ENCODE results near the gene PRRG2. TPM values are rescaled to one million over a fixed set of nuclear protein-coding genes. Genes with fewer than 3 reads are reported as not detected.

Gene PRRG2
- total and polyA plus RNA-seq, 2 of the 13 experiments (the other 11 are each of a cell fraction or from before 2014, with no cell fraction given), result 0.66 to 0.82 TPM

DNA sequence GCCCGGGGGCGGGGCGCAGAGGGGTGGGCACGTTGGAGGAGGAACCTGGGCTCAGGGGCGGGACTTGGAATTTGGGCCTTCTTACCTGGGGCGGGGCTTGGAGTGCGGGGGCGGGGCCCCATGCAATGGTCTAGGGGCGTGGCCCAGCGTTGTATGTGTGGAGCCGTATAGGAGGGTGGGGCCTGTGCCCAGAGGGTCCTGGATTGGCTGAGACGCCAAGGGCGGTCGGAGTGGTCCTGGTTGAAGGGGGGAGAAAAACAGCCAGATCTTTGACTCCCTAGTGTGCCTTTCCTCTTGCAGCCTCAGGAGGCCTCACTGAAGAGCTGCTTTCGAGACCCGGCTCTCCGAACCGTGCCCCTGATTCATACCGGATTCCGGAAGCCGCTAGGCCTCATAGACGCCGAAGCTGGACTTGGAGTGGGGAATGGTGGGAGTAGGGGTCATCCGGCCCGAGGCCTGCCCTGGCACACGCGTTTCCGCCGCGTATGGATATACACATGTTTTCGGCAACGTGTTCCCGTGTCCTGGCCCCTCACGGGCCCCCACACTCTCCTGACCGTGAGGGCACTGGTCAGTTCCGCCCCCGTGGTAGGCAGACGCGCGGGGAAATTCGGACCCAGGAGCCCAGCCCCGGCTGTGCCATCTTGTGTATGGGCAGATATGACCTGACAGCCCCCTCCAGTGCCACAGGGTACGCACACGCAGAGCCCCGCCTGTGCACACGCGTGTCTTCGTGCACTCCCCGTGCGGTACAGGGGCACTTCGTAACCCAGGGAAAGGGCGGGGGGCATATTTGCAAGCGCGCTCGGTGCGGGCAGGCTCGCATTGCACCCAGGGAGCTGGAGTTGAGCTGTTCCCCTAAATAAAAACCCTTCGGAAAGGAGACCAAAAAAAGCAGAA, 9.2 kb downstream of the PRRG2 start (continued):
- TF ChIP-seq ZSCAN20 (CRISPR knock-in tag; IDR thresholded peaks at IDR 0.05; ENCODE audit: borderline replicate concordance) (no peak), ZNF234 (CRISPR knock-in tag; conservative IDR thresholded peaks at IDR 0.05) (no peak), KDM4B (CRISPR knock-in tag; IDR thresholded peaks at IDR 0.05) (no peak), ZNF780A (CRISPR knock-in tag; IDR thresholded peaks at IDR 0.05) (no peak), CBX1 (IDR thresholded peaks at IDR 0.05; ENCODE audit: low read depth) (no peak), BCL6 (CRISPR knock-in tag; IDR thresholded peaks at IDR 0.05) (no peak), ZFP1 (CRISPR knock-in tag; IDR thresholded peaks at IDR 0.05) (0 out of 2 replicates have a peak, but pooled peaks have one; percentile 33), TERF1 (CRISPR knock-in tag; IDR thresholded peaks at IDR 0.05) (no peak), PRMT3 (CRISPR knock-in tag; IDR thresholded peaks at IDR 0.05; ENCODE audit: borderline replicate concordance, low read depth) (no peak), ZFP62 (CRISPR knock-in tag; IDR thresholded peaks at IDR 0.05) (no peak), ZFAT (CRISPR knock-in tag; conservative IDR thresholded peaks at IDR 0.05) (no peak), RXRB (CRISPR knock-in tag; IDR thresholded peaks at IDR 0.05; ENCODE audit: borderline replicate concordance) (peak; percentile 27; the same call in 1 of the 2 replicates), THAP7 (CRISPR knock-in tag; IDR thresholded peaks at IDR 0.05) (peak; percentile 19; the same call in 1 of the 2 replicates), MTA3 (CRISPR knock-in tag; IDR thresholded peaks at IDR 0.05) (no peak), ZNF382 (CRISPR knock-in tag; IDR thresholded peaks at IDR 0.05; ENCODE audit: borderline replicate concordance) (no peak), ZNF343 (CRISPR knock-in tag; IDR thresholded peaks at IDR 0.05) (no peak), BCL3 (CRISPR knock-in tag; IDR thresholded peaks at IDR 0.05) (no peak)
- TF ChIP-seq, protein P1, sequence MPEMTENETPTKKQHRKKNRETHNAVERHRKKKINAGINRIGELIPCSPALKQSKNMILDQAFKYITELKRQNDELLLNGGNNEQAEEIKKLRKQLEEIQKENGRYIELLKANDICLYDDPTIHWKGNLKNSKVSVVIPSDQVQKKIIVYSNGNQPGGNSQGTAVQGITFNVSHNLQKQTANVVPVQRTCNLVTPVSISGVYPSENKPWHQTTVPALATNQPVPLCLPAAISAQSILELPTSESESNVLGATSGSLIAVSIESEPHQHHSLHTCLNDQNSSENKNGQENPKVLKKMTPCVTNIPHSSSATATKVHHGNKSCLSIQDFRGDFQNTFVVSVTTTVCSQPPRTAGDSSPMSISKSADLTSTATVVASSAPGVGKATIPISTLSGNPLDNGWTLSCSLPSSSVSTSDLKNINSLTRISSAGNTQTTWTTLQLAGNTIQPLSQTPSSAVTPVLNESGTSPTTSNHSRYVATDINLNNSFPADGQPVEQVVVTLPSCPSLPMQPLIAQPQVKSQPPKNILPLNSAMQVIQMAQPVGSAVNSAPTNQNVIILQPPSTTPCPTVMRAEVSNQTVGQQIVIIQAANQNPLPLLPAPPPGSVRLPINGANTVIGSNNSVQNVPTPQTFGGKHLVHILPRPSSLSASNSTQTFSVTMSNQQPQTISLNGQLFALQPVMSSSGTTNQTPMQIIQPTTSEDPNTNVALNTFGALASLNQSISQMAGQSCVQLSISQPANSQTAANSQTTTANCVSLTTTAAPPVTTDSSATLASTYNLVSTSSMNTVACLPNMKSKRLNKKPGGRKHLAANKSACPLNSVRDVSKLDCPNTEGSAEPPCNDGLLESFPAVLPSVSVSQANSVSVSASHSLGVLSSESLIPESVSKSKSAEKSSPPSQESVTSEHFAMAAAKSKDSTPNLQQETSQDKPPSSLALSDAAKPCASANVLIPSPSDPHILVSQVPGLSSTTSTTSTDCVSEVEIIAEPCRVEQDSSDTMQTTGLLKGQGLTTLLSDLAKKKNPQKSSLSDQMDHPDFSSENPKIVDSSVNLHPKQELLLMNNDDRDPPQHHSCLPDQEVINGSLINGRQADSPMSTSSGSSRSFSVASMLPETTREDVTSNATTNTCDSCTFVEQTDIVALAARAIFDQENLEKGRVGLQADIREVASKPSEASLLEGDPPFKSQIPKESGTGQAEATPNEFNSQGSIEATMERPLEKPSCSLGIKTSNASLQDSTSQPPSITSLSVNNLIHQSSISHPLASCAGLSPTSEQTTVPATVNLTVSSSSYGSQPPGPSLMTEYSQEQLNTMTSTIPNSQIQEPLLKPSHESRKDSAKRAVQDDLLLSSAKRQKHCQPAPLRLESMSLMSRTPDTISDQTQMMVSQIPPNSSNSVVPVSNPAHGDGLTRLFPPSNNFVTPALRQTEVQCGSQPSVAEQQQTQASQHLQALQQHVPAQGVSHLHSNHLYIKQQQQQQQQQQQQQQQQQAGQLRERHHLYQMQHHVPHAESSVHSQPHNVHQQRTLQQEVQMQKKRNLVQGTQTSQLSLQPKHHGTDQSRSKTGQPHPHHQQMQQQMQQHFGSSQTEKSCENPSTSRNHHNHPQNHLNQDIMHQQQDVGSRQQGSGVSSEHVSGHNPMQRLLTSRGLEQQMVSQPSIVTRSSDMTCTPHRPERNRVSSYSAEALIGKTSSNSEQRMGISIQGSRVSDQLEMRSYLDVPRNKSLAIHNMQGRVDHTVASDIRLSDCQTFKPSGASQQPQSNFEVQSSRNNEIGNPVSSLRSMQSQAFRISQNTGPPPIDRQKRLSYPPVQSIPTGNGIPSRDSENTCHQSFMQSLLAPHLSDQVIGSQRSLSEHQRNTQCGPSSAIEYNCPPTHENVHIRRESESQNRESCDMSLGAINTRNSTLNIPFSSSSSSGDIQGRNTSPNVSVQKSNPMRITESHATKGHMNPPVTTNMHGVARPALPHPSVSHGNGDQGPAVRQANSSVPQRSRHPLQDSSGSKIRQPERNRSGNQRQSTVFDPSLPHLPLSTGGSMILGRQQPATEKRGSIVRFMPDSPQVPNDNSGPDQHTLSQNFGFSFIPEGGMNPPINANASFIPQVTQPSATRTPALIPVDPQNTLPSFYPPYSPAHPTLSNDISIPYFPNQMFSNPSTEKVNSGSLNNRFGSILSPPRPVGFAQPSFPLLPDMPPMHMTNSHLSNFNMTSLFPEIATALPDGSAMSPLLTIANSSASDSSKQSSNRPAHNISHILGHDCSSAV (CRISPR knock-in tag; IDR thresholded peaks at IDR 0.05; ENCODE audit: borderline replicate concordance), result no peak

All from HepG2 (cell line).